ENCODE measurements around the gene TCF12.

The TCF12 gene

DNA sequence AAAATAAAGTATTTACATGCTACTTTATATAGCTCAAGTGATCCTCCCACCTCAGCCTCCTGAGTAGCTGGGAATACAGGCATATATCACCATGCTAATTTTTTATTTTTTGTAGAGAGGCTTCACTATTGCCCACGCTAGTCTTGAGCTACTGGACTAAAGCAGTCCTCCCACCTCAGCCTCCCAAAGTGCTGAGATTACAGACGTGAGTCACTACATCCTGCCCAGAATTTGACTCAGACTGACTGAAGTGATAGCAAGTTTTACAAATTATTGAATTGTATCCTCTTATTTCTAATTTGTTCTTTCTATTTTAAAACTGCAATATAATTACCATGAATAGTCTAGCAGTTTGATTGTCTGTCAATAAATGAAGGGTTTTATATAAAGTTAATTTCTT is 247.5 kb downstream of the TCF12 start:
- TF ChIP-seq, protein P1, sequence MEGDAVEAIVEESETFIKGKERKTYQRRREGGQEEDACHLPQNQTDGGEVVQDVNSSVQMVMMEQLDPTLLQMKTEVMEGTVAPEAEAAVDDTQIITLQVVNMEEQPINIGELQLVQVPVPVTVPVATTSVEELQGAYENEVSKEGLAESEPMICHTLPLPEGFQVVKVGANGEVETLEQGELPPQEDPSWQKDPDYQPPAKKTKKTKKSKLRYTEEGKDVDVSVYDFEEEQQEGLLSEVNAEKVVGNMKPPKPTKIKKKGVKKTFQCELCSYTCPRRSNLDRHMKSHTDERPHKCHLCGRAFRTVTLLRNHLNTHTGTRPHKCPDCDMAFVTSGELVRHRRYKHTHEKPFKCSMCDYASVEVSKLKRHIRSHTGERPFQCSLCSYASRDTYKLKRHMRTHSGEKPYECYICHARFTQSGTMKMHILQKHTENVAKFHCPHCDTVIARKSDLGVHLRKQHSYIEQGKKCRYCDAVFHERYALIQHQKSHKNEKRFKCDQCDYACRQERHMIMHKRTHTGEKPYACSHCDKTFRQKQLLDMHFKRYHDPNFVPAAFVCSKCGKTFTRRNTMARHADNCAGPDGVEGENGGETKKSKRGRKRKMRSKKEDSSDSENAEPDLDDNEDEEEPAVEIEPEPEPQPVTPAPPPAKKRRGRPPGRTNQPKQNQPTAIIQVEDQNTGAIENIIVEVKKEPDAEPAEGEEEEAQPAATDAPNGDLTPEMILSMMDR (IDR thresholded peaks at IDR 0.05; ENCODE audit: borderline replicate concordance, control extremely low read depth, extremely low read depth, insufficient read depth, missing control alignments) = no peak
- DNase-seq (ENCODE audit: low spot score) = no peak
- in situ Hi-C loops (cut with MboI; ENCODE audit: low sequenced_read_pairs, unreplicated experiment) = no loop called here

DNA sequence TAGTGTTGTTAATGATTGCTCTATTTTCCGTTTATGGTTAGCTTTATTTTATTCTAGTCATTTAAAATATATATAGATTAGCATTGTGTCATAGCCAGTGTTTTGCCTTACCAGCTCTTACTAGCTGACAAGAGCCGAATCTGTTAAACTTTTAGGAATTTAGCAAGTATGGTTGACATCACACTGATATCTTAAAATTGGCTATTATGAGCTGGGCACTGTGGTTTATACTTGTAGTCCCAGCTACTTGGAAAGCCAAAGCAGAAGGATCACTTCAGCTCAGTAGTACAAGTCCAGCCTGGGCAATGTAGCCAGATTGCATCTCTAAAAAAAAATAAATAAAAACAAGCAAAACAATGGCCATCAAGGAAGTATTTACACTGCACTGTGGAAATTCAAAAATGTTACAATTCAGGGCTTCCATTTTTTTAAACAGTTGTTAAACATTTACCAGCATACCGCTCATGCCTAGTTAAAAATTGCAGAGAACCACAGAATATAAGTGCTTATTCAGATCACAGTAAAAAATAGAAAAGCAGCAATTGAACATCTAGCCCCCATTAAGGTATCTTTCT is 249.5 kb downstream of the TCF12 start:
- DNase-seq (ENCODE audit: low spot score) = no peak
- TF ChIP-seq, protein P1 (IDR thresholded peaks at IDR 0.05; ENCODE audit: borderline replicate concordance, control extremely low read depth, extremely low read depth, insufficient read depth, missing control alignments) = no peak
- in situ Hi-C loops (cut with MboI; ENCODE audit: low sequenced_read_pairs, unreplicated experiment) = no loop called here

DNA sequence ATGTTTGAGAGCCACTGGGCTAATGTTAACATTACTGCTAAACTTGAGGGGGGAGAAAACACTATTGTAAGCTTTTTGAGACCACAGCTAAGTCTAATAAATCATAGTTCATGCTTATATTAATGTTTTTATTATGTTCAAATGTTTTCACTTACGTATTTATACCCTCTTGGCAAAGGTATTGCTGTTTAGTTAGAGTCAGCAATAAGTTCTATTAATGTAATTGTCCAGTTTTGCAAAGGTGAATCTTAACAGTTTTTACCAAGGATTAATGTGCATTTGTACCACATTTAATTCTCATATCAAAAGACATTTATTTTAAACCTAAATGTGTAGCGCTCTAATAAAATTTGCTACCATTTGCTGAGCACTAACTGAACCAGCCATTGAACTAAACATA is 251.2 kb downstream of the TCF12 start:
- in situ Hi-C loops (cut with MboI; ENCODE audit: low sequenced_read_pairs, unreplicated experiment) = no loop called here
- TF ChIP-seq, protein P1 (IDR thresholded peaks at IDR 0.05; ENCODE audit: borderline replicate concordance, control extremely low read depth, extremely low read depth, insufficient read depth, missing control alignments) = no peak
- no peak for DNase-seq (ENCODE audit: low spot score)

DNA sequence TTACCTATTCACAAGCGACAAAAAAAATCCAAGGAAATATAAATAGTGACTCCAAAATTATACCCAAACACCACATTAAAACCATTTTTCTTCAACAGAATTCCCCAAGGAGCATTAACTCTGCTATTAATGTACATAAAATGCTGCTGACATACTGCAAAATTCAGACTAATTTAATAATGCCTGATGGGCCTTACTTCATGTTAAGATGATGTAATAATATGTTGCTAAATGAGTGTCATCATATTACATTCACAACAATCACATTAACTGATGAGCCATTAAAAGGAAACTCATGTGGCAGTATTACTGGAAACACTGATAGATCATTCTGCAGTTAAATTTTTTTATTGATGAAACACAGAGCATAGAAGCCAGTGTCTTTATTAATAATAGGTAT is 253.0 kb downstream of the TCF12 start:
- DNase-seq (ENCODE audit: low spot score) = no peak
- in situ Hi-C loops (cut with MboI; ENCODE audit: low sequenced_read_pairs, unreplicated experiment) = no loop called here
- TF ChIP-seq, protein P1 (IDR thresholded peaks at IDR 0.05; ENCODE audit: borderline replicate concordance, control extremely low read depth, extremely low read depth, insufficient read depth, missing control alignments) = no peak

DNA sequence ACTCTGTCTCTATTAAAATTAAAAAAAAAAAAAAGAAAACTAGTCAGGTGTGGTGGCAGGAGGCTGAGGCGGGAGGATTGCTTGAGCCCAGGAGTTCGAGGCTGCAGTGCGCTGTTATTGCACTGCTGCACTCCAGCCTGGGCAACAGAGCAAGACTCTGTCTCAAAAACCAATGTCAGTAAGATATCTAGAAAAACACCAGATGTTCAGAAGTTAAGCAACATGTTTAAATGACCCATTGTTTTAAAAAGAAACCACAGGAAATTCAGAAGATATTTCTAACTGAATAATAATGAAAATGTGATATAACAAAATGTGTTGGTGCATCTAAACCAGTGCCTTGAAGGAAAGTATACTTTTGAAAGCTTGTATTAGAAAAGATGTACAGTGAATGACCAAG is 254.5 kb downstream of the TCF12 start:
- in situ Hi-C loops (cut with MboI; ENCODE audit: low sequenced_read_pairs, unreplicated experiment) = no loop called here
- TF ChIP-seq, protein P1 (IDR thresholded peaks at IDR 0.05; ENCODE audit: borderline replicate concordance, control extremely low read depth, extremely low read depth, insufficient read depth, missing control alignments) = no peak
- DNase-seq (ENCODE audit: low spot score) = no peak

DNA sequence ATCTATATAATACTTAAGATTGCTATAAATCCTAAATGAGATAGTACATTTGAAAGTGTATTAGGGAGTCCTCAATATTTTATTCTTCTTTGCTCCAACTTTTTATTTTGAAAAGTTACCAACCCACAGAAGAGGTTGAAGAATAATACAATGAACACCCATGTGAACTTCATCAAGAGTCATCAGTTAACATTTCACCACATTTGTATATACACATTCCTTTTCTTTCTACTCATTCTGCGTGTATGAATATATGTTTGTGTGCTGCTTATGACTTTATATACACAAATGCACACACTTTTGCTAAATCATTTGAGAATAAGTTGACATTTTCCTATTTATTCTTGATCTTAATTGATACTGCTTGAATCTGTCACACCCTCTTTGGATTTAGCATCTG is 264.6 kb downstream of the TCF12 start:
- DNase-seq (ENCODE audit: low spot score) = no peak
- TF ChIP-seq, protein P1 (IDR thresholded peaks at IDR 0.05; ENCODE audit: borderline replicate concordance, control extremely low read depth, extremely low read depth, insufficient read depth, missing control alignments) = no peak
- in situ Hi-C loops (cut with MboI; ENCODE audit: low sequenced_read_pairs, unreplicated experiment) = no loop called here
